H1 (cell line): Measurements from ENCODE around the gene PHACTR1. TPM values are rescaled to one million over a fixed set of nuclear protein-coding genes. Genes with fewer than 3 reads are reported as not detected.

ENCODE experiments used
- CHD1 ChIP-seq: IDR thresholded peaks from 2 replicates; pipeline ENCODE4 v1.6.1; 2012; ENCODE audit warnings: low read depth, low read length, improper control_type of control experiment
- CREB1 ChIP-seq: IDR thresholded peaks from 2 replicates; pipeline ENCODE4 v1.6.1; 2012; ENCODE audit warnings: inconsistent platforms
- CTCF ChIP-seq, 3 experiments: IDR thresholded peaks; 1 replicate in 2 of 3; 2 replicates in 1 of 3; pipeline versions ENCODE4 v1.5.1 to v1.6.1; 2011; ENCODE audit warnings: low read length in 3 of 3, mild to moderate bottlenecking in 3 of 3, inconsistent platforms in 2 of 3, low read depth in 1 of 3, moderate library complexity in 1 of 3; ENCODE audit not compliant: insufficient read depth in 1 of 3; ENCODE audit errors: control extremely low read depth in 1 of 3
- GABPA ChIP-seq: IDR thresholded peaks from 2 replicates; pipeline ENCODE4 v1.6.1; 2011; ENCODE audit warnings: mild to moderate bottlenecking, low read length, moderate library complexity, borderline replicate concordance; ENCODE audit not compliant: insufficient read depth
- JUND ChIP-seq: IDR thresholded peaks from 2 replicates; pipeline ENCODE4 v1.6.1; 2011; ENCODE audit warnings: mild to moderate bottlenecking, improper control_type of control experiment, low read length
- MAFK ChIP-seq: IDR thresholded peaks from 2 replicates; pipeline ENCODE4 v1.6.1; 2012; ENCODE audit warnings: low read depth, mild to moderate bottlenecking, improper control_type of control experiment, low read length
- POLR2A ChIP-seq, 2 experiments: IDR thresholded peaks; 1 replicate in 1 of 2; 2 replicates in 1 of 2; pipeline ENCODE4 v1.6.1; 2011; ENCODE audit warnings: low read depth in 2 of 2, low read length in 2 of 2, mild to moderate bottlenecking in 2 of 2; ENCODE audit errors: control extremely low read depth in 1 of 2
- RBBP5 ChIP-seq: IDR thresholded peaks from 2 replicates; pipeline ENCODE4 v1.7.1; 2012; ENCODE audit warnings: low read depth, mild to moderate bottlenecking, inconsistent platforms, low read length, moderate library complexity, borderline replicate concordance
- RFX5 ChIP-seq: IDR thresholded peaks from 2 replicates; pipeline ENCODE4 v1.6.1; 2011; ENCODE audit warnings: low read depth, low read length, improper control_type of control experiment, borderline replicate concordance
- RNF2 ChIP-seq: fragments of 200-900, 300-1000 bp; sonication (generic); IDR thresholded peaks from 2 replicates; pipeline ENCODE4 v1.7.1; 2016; ENCODE audit warnings: borderline replicate concordance, low read depth, mild to moderate bottlenecking, antibody characterized with exemption, low read length; ENCODE audit not compliant: poor library complexity, severe bottlenecking; ENCODE audit errors: missing control alignments
- RXRA ChIP-seq: IDR thresholded peaks from 2 replicates; pipeline ENCODE4 v1.6.1; 2011; ENCODE audit warnings: low read depth, mild to moderate bottlenecking, low read length, moderate library complexity; ENCODE audit not compliant: insufficient read depth
- SIN3A ChIP-seq, 2 experiments: IDR thresholded peaks in 1 of 2; conservative IDR thresholded peaks in 1 of 2; 2 replicates each; pipeline ENCODE4 v1.6.1; 2011 to 2012; ENCODE audit warnings: low read length in 2 of 2, improper control_type of control experiment in 1 of 2, low read depth in 1 of 2, mild to moderate bottlenecking in 1 of 2
- SP2 ChIP-seq: IDR thresholded peaks from 2 replicates; pipeline ENCODE4 v1.6.1; 2012; ENCODE audit warnings: mild to moderate bottlenecking, low read length, inconsistent platforms
- TAF1 ChIP-seq: IDR thresholded peaks from 2 replicates; pipeline ENCODE4 v1.6.1; 2011; ENCODE audit warnings: mild to moderate bottlenecking, low read depth, low read length
- TBP ChIP-seq: IDR thresholded peaks from 2 replicates; pipeline ENCODE4 v1.6.1; 2011; ENCODE audit warnings: low read depth, low read length, improper control_type of control experiment
- TEAD4 ChIP-seq: IDR thresholded peaks from 2 replicates; pipeline ENCODE4 v1.6.1; 2012; ENCODE audit warnings: low read depth, low read length, inconsistent platforms, mixed read lengths
- USF2 ChIP-seq: IDR thresholded peaks from 2 replicates; pipeline ENCODE4 v1.6.1; 2011; ENCODE audit warnings: low read length, improper control_type of control experiment
- ZNF274 ChIP-seq: IDR thresholded peaks from 2 replicates; pipeline ENCODE4 v1.7.0; 2012; ENCODE audit warnings: low read length, borderline replicate concordance; ENCODE audit errors: extremely low read depth
- polyA plus RNA-seq, 7 experiments: library from polyadenylated mRNA; depleted of rRNA in 3 of 7; stranded (reverse) in 5 of 7; unstranded in 2 of 7; fragments of >200 nt in 5 of 7; fragments of 200-250 nt in 2 of 7; gene quantifications; 1 replicate in 5 of 7; 2 replicates in 1 of 7; 4 replicates in 1 of 7; pipeline versions ENCODE4 v1.2.1 to v1.2.3, GENCODE V29; 2011 to 2013; ENCODE audit warnings: missing spikeins in 2 of 7, mixed read lengths in 2 of 7
- total RNA-seq: library from RNA; stranded (reverse); fragmentation: NEBNext Ultra II Directional; extraction: Animal tissue kit (Norgen Biotek cat#: 25700); gene quantifications from 2 replicates; pipeline ENCODE4 v1.2.1, GENCODE V29; 2021
- TF ChIP-seq, protein P1 (sequence below): IDR thresholded peaks from 2 replicates; pipeline ENCODE4 v1.6.1; 2012; ENCODE audit warnings: low read length, inconsistent platforms

PHACTR1 gene
- total and polyA plus RNA-seq, 2 of the 8 experiments (the other 6 are each of a cell fraction or from before 2014, with no cell fraction given) = 3.9 to 17.1 TPM

DNA sequence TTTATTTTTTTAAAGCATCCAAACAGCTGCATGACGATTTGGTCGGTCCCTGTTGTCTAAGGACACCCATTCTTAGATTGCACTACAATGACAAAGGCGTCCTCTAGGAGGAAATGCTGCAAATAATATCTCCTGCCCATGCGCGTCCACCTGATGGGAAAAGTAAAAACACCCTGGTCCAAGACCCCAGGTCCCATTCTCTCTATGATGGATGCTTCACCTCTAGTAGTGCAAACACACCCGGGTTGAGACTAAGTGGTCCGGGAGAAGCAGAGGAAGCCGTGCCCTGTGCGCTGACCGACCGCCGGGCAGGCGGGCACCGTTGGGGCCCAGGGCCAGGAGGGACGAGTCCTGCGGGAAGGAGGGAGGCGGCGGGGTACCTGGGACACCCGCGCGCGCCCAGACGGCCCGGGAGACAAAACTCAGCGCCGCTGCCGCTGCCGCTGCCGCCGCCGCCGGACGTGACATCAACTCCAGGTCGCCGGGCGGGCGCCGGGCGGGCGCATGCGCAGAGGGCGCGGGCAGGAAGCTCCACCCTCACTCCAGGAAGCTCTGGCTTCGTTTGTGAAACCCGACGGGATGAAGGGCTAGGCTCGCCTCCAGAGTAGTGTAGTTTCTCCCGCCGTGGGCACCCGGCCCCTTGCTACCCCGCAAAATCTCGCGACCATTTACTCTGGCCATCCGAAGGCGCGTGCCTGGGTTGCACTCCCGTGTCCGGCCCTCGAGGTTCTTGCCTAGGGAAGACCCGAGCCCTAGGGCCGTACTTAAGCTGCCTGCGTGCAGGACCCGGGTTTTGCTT is 611.7 kb downstream of the PHACTR1 start, which contains the start of gene TBC1D7 (continued):
- TF ChIP-seq, protein P1, sequence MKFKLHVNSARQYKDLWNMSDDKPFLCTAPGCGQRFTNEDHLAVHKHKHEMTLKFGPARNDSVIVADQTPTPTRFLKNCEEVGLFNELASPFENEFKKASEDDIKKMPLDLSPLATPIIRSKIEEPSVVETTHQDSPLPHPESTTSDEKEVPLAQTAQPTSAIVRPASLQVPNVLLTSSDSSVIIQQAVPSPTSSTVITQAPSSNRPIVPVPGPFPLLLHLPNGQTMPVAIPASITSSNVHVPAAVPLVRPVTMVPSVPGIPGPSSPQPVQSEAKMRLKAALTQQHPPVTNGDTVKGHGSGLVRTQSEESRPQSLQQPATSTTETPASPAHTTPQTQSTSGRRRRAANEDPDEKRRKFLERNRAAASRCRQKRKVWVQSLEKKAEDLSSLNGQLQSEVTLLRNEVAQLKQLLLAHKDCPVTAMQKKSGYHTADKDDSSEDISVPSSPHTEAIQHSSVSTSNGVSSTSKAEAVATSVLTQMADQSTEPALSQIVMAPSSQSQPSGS = no peak
- TF ChIP-seq TAF1 (peak; percentile 71), CREB1 (peak; percentile 74), CTCF (IDR thresholded peaks at IDR 0.05; ENCODE audit: control extremely low read depth in 1 of 3, insufficient read depth in 1 of 3, low read depth in 1 of 3, low read length in 3 of 3) (no peak), RBBP5 (peak; percentile 64; the same call in 1 of the 2 replicates), TBP (peak; percentile 61), MAFK (no peak), SIN3A (conservative IDR thresholded peaks at IDR 0.05 in 1 of 2, IDR thresholded peaks at IDR 0.05 in 1 of 2; ENCODE audit: low read depth in 1 of 2, low read length in 2 of 2) (0 out of 4 replicates have a peak, but pooled peaks of 1 of the 2 experiments have one; percentile 25), ZNF274 (no peak), TEAD4 (no peak), GABPA (no peak), CHD1 (no peak), USF2 (no peak), SP2 (no peak), JUND (no peak), RXRA (no peak), POLR2A (IDR thresholded peaks at IDR 0.05; ENCODE audit: control extremely low read depth in 1 of 2, low read depth in 2 of 2, low read length in 2 of 2) (peak; percentile 65 to 93), RFX5 (no peak), RNF2 (no peak)
